MM.1S (cell line): ENCODE data around the gene SLC19A2.

Source experiments
- CTCF ChIP-seq: fragments of 300-600 bp; sonication (generic); IDR thresholded peaks from 2 replicates; pipeline ENCODE4 v1.5.1; 2016; ENCODE audit warnings: antibody characterized with exemption, low read length, mixed read lengths
- EZH2 ChIP-seq: fragments of 300-600 bp; sonication (generic); optimal IDR thresholded peaks from 2 replicates; pipeline ENCODE3; 2017; ENCODE audit warnings: low read depth, mild to moderate bottlenecking, antibody characterized with exemption, low read length, mixed read lengths
- EZH2phosphoT487 ChIP-seq: fragments of 300-600 bp; sonication (generic); IDR thresholded peaks from 2 replicates; pipeline ENCODE4 v1.6.1; 2018; ENCODE audit warnings: antibody characterized with exemption, low read length

- TF ChIP-seq CTCF = no peak
- TF ChIP-seq EZH2phosphoT487 = no peak
- TF ChIP-seq EZH2 = no peak
These were observed 42.7 kb upstream of the SLC19A2 start for GRCh38 chr1:169528215-169529067.
